Measurements from ENCODE around the gene TTC39A. TPM values are rescaled to one million over a fixed set of nuclear protein-coding genes. Genes with fewer than 3 reads are reported as not detected.

TTC39A gene
- total RNA-seq = 0.26 and 1.1 TPM in 2 replicates

GRCh38 chr1:51330331-51331201, at the start of gene TTC39A:
TSS of gene TTC39A (minus strand) at chr1:51330562. CDS start at chr1:51330477, 85 bp downstream.

Other genes with a start within 250 kb of the TTC39A start
- gene C1orf185, start 228.3 kb downstream of the TTC39A start, total RNA-seq = not detected in 2 replicates
- gene RNF11, start 94.3 kb downstream of the TTC39A start, total RNA-seq = 64.6 and 83.1 TPM in 2 replicates
- gene EPS15, start 188.7 kb upstream of the TTC39A start, total RNA-seq = 42.9 and 51.6 TPM in 2 replicates